Neural progenitor cell (in vitro differentiated cells): ENCODE results near the gene TMBIM1.

ENCODE experiments used
- EZH2 ChIP-seq: fragments of 200-600 bp; sonication (generic); IDR thresholded peaks from 2 replicates; pipeline ENCODE4 v1.6.1; 2017; ENCODE audit warnings: antibody characterized with exemption, mild to moderate bottlenecking, moderate library complexity
- TF ChIP-seq, protein P1 (sequence below): fragments of 200-600 bp; sonication (generic); IDR thresholded peaks from 2 replicates; pipeline ENCODE4 v1.5.1; 2017; ENCODE audit warnings: antibody characterized with exemption, mild to moderate bottlenecking

GRCh38 chr2:218276986-218277755, 15.1 kb downstream of the TMBIM1 start:
- TF ChIP-seq, protein P1, sequence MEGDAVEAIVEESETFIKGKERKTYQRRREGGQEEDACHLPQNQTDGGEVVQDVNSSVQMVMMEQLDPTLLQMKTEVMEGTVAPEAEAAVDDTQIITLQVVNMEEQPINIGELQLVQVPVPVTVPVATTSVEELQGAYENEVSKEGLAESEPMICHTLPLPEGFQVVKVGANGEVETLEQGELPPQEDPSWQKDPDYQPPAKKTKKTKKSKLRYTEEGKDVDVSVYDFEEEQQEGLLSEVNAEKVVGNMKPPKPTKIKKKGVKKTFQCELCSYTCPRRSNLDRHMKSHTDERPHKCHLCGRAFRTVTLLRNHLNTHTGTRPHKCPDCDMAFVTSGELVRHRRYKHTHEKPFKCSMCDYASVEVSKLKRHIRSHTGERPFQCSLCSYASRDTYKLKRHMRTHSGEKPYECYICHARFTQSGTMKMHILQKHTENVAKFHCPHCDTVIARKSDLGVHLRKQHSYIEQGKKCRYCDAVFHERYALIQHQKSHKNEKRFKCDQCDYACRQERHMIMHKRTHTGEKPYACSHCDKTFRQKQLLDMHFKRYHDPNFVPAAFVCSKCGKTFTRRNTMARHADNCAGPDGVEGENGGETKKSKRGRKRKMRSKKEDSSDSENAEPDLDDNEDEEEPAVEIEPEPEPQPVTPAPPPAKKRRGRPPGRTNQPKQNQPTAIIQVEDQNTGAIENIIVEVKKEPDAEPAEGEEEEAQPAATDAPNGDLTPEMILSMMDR = no peak
- TF ChIP-seq EZH2 = no peak
